ENCODE data around the gene LRIG1.
"Not testable (repeated sequence)": the region's sequence is repeated elsewhere in the genome, so short reads cannot be mapped to it uniquely, and the experiment has no call there.

LRIG1 gene

GRCh38 chr3:66441129-66441528, 59.7 kb downstream of the LRIG1 start:
- DNase-seq, result no peak

- no peak for DNase-seq
These were observed 61.0 kb downstream of the LRIG1 start for GRCh38 chr3:66439666-66440344.

- DNase-seq, result no peak
These were observed 62.8 kb downstream of the LRIG1 start for GRCh38 chr3:66438046-66438445.

- DNase-seq, result no peak
These were observed 63.4 kb downstream of the LRIG1 start for GRCh38 chr3:66437341-66437929.

- no peak for DNase-seq
These were observed 64.8 kb downstream of the LRIG1 start for GRCh38 chr3:66435989-66436388.

GRCh38 chr3:66434726-66435125, 66.1 kb downstream of the LRIG1 start:
- no peak for DNase-seq

- DNase-seq, result no peak
These were observed 67.4 kb downstream of the LRIG1 start for GRCh38 chr3:66433522-66433782.

GRCh38 chr3:66432767-66433521, 67.9 kb downstream of the LRIG1 start:
- no peak for DNase-seq

GRCh38 chr3:66432041-66432766, 68.6 kb downstream of the LRIG1 start:
- no peak for DNase-seq

- no peak for DNase-seq
These were observed 69.3 kb downstream of the LRIG1 start for GRCh38 chr3:66431494-66431893.

GRCh38 chr3:66430876-66431275, 69.9 kb downstream of the LRIG1 start:
- no peak for DNase-seq

- no peak for DNase-seq
These were observed 72.1 kb downstream of the LRIG1 start for GRCh38 chr3:66428733-66429132.

- DNase-seq, result no peak
These were observed 72.8 kb downstream of the LRIG1 start for GRCh38 chr3:66427951-66428474.

GRCh38 chr3:66427352-66427751, 73.5 kb downstream of the LRIG1 start:
- no peak for DNase-seq

- no peak for DNase-seq
These were observed 74.7 kb downstream of the LRIG1 start for GRCh38 chr3:66426135-66426534.

- DNase-seq, result no peak
These were observed 75.2 kb downstream of the LRIG1 start for GRCh38 chr3:66425576-66426114.

- no peak for DNase-seq
These were observed 75.8 kb downstream of the LRIG1 start for GRCh38 chr3:66425032-66425431.

- DNase-seq, result peak; percentile 13
These were observed 77.0 kb downstream of the LRIG1 start for GRCh38 chr3:66423791-66424190.

GRCh38 chr3:66421893-66422292, 78.9 kb downstream of the LRIG1 start:
- DNase-seq, result not testable (repeated sequence)

GRCh38 chr3:66421144-66421543, 79.7 kb downstream of the LRIG1 start:
- DNase-seq, result not testable (repeated sequence)

GRCh38 chr3:66419036-66419435, 81.8 kb downstream of the LRIG1 start:
- no peak for DNase-seq

GRCh38 chr3:66418475-66418931, 82.3 kb downstream of the LRIG1 start:
- no peak for DNase-seq
